ENCODE data around the gene SUPT3H. TPM values are rescaled to one million over a fixed set of nuclear protein-coding genes. Genes with fewer than 3 reads are reported as not detected.

SUPT3H gene
- total and polyA plus RNA-seq, 2 of the 8 experiments (the other 6 are each of a cell fraction or from before 2014, with no cell fraction given): 18.8 to 23.0 TPM

- TF ChIP-seq EP300 (IDR thresholded peaks at IDR 0.05; ENCODE audit: borderline replicate concordance in 1 of 2, low read depth in 2 of 2, low read length in 2 of 2) (no peak), ASH2L (IDR thresholded peaks at IDR 0.05; ENCODE audit: low read length) (no peak), ATF3 (IDR thresholded peaks at IDR 0.05; ENCODE audit: insufficient read depth, low read depth, low read length) (no peak), CHD2 (IDR thresholded peaks at IDR 0.05; ENCODE audit: low read length) (no peak), GTF2F1 (IDR thresholded peaks at IDR 0.05; ENCODE audit: borderline replicate concordance, low read depth, low read length) (no peak), SAP30 (IDR thresholded peaks at IDR 0.05; ENCODE audit: insufficient read depth, insufficient replicate concordance, low read length) (no peak)
These were observed 189.9 kb downstream of the SUPT3H start (continued) for GRCh38 chr6:45187836-45188235.
